ENCODE data around the gene KEAP1. TPM values are rescaled to one million over a fixed set of nuclear protein-coding genes. Genes with fewer than 3 reads are reported as not detected.

Gene KEAP1
- total and polyA plus RNA-seq, 2 of the 13 experiments (the other 11 are each of a cell fraction or from before 2014, with no cell fraction given), result 56.7 to 72.9 TPM

DNA sequence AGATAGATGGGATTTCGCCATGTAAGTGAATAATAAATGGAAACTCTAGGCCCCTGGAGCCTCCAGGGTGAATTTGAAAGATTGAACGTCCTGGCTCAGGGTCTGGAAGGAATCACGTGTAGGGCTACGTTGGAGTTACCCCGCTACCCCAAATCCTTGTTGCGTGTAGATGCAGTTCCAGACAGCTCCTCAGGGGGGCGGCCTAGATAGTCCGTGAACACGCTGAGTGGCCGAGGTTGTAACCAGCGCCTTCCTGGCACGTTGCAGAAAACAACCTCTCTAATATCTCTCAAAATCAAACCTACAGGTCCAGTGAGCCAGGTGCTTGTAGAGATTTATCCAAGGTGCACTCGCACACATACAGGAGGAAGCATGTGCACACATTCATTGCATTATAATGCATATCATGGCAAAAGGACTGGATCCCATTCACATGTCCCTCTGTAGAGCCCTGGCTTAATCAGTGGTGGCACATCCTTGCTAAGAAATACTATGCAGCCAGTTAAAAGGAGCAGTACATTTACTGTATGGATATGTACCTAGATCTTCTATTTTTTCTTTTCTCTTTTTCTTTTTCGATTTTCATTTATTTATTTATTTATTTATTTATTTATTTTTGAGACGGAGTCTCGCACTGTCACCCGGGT is 2.5 kb upstream of the KEAP1 start (continued):
- TF ChIP-seq ARNTL (CRISPR knock-in tag; IDR thresholded peaks at IDR 0.05) (0 out of 2 replicates have a peak, but pooled peaks have one; percentile 36), ZNF138 (CRISPR knock-in tag; IDR thresholded peaks at IDR 0.05; ENCODE audit: low read depth) (no peak), KMT2B (CRISPR knock-in tag; IDR thresholded peaks at IDR 0.05) (no peak), PTBP1 (IDR thresholded peaks at IDR 0.05; ENCODE audit: low read depth, low read length, poor library complexity, severe bottlenecking) (no peak), CEBPG (CRISPR knock-in tag; IDR thresholded peaks at IDR 0.05) (no peak), ZMYM2 (CRISPR knock-in tag; IDR thresholded peaks at IDR 0.05) (0 out of 2 replicates have a peak, but pooled peaks have one; percentile 34), MAF1 (CRISPR knock-in tag; IDR thresholded peaks at IDR 0.05; ENCODE audit: borderline replicate concordance) (no peak), NKX3-1 (CRISPR knock-in tag; IDR thresholded peaks at IDR 0.05) (no peak), ZNF83 (CRISPR knock-in tag; IDR thresholded peaks at IDR 0.05; ENCODE audit: borderline replicate concordance) (0 out of 2 replicates have a peak, but pooled peaks have one; percentile 32), ZNF773 (CRISPR knock-in tag; IDR thresholded peaks at IDR 0.05; ENCODE audit: borderline replicate concordance) (no peak), BRD4 (CRISPR knock-in tag; IDR thresholded peaks at IDR 0.05) (no peak), RXRB (CRISPR knock-in tag; IDR thresholded peaks at IDR 0.05; ENCODE audit: borderline replicate concordance) (no peak), ZSCAN20 (CRISPR knock-in tag; IDR thresholded peaks at IDR 0.05; ENCODE audit: borderline replicate concordance) (no peak)
- TF ChIP-seq, protein P1, sequence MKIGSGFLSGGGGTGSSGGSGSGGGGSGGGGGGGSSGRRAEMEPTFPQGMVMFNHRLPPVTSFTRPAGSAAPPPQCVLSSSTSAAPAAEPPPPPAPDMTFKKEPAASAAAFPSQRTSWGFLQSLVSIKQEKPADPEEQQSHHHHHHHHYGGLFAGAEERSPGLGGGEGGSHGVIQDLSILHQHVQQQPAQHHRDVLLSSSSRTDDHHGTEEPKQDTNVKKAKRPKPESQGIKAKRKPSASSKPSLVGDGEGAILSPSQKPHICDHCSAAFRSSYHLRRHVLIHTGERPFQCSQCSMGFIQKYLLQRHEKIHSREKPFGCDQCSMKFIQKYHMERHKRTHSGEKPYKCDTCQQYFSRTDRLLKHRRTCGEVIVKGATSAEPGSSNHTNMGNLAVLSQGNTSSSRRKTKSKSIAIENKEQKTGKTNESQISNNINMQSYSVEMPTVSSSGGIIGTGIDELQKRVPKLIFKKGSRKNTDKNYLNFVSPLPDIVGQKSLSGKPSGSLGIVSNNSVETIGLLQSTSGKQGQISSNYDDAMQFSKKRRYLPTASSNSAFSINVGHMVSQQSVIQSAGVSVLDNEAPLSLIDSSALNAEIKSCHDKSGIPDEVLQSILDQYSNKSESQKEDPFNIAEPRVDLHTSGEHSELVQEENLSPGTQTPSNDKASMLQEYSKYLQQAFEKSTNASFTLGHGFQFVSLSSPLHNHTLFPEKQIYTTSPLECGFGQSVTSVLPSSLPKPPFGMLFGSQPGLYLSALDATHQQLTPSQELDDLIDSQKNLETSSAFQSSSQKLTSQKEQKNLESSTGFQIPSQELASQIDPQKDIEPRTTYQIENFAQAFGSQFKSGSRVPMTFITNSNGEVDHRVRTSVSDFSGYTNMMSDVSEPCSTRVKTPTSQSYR (CRISPR knock-in tag; IDR thresholded peaks at IDR 0.05; ENCODE audit: borderline replicate concordance), result no peak
- TF ChIP-seq, protein P2, sequence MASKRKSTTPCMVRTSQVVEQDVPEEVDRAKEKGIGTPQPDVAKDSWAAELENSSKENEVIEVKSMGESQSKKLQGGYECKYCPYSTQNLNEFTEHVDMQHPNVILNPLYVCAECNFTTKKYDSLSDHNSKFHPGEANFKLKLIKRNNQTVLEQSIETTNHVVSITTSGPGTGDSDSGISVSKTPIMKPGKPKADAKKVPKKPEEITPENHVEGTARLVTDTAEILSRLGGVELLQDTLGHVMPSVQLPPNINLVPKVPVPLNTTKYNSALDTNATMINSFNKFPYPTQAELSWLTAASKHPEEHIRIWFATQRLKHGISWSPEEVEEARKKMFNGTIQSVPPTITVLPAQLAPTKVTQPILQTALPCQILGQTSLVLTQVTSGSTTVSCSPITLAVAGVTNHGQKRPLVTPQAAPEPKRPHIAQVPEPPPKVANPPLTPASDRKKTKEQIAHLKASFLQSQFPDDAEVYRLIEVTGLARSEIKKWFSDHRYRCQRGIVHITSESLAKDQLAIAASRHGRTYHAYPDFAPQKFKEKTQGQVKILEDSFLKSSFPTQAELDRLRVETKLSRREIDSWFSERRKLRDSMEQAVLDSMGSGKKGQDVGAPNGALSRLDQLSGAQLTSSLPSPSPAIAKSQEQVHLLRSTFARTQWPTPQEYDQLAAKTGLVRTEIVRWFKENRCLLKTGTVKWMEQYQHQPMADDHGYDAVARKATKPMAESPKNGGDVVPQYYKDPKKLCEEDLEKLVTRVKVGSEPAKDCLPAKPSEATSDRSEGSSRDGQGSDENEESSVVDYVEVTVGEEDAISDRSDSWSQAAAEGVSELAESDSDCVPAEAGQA (IDR thresholded peaks at IDR 0.05; ENCODE audit: low read depth), result no peak
- TF ChIP-seq, protein P2 (CRISPR knock-in tag; IDR thresholded peaks at IDR 0.05; ENCODE audit: borderline replicate concordance), result no peak
- TF ChIP-seq, protein P3, sequence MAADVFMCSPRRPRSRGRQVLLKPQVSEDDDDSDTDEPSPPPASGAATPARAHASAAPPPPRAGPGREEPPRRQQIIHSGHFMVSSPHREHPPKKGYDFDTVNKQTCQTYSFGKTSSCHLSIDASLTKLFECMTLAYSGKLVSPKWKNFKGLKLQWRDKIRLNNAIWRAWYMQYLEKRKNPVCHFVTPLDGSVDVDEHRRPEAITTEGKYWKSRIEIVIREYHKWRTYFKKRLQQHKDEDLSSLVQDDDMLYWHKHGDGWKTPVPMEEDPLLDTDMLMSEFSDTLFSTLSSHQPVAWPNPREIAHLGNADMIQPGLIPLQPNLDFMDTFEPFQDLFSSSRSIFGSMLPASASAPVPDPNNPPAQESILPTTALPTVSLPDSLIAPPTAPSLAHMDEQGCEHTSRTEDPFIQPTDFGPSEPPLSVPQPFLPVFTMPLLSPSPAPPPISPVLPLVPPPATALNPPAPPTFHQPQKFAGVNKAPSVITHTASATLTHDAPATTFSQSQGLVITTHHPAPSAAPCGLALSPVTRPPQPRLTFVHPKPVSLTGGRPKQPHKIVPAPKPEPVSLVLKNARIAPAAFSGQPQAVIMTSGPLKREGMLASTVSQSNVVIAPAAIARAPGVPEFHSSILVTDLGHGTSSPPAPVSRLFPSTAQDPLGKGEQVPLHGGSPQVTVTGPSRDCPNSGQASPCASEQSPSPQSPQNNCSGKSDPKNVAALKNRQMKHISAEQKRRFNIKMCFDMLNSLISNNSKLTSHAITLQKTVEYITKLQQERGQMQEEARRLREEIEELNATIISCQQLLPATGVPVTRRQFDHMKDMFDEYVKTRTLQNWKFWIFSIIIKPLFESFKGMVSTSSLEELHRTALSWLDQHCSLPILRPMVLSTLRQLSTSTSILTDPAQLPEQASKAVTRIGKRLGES (CRISPR knock-in tag; IDR thresholded peaks at IDR 0.05; ENCODE audit: borderline replicate concordance), result no peak

Measured in HepG2 (cell line).